Measurements from ENCODE around the gene TRAK1.

TRAK1 gene

DNA sequence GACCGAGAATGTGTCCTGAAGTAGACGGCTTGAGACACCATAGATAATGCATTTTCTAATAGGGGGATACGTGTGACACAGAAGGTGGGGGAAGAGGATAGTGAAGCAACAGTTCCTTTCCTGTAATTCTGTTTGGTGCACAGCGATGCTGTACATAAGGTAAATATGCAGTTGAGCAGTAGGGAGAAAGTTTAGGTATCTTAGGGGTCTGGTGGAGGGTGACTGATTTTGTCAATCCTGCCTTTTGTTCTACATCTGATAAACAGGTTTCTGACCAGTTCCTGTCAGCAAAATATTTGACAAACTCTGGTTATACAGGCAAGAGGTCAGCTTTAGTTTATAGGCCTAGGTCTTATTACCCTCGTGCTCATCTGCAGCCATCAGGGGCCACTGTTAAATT lies 71.3 kb downstream of the TRAK1 start:
- H3K27ac ChIP-seq, result peak overlapping the region; percentile 21

DNA sequence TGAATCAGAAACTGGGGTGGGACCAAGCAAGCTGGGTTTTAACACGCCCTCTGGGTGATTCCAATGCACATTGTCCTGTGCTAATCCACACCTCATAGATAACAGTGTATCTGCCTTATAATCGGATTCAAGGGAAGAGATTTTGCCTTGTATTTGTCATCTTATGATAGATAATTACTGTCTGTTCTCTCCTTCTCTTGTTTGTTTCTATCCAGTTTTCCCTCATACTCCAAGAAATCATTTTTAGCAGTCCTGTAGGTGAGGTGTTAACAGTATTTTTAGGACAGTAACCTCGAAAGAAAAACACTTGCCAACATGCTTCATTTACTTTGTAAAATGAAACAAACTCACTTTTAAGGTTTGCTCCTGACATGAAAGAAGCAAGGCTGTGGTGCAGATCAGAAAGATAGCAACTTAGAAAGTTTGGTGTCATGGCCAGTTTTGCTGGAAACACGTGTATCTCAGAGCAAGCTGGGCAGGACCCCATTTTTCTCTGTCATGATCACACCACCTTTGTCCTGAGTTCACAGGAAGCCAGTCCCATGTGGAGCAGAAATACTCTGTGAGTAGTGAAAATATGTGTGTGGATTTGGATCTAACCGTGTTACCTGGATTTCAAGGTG lies 72.6 kb downstream of the TRAK1 start:
- no peak overlapping the region for H3K27ac ChIP-seq
- no peak for TF ChIP-seq CTCF (conservative IDR thresholded peaks at IDR 0.05)

More for the DNA sequence above, 71.3 kb downstream of the TRAK1 start:
- TF ChIP-seq CTCF (conservative IDR thresholded peaks at IDR 0.05), result no peak

DNA sequence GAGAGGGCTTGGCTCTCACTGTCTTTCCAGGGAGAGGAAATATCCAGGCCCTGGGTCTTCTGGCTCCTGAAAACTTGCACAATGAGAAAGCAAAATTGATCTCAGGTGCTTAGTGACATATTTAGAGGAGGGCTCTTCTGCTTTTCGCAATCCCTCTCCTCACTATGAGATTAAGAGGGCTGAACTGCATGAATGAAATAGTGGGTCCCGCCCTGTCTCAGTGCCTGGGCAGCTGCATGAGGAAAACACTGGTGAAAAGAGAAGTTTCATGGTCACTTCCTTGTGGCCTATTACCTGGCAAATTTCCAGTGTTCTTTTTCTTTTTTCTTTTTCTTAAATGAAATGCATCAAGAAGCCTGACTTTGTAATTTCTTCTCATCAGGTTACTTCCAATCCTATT lies 73.5 kb downstream of the TRAK1 start:
- H3K27ac ChIP-seq, result no peak overlapping the region
- no peak for TF ChIP-seq CTCF (conservative IDR thresholded peaks at IDR 0.05)

- TF ChIP-seq CTCF (conservative IDR thresholded peaks at IDR 0.05), result no peak
- no peak overlapping the region for H3K27ac ChIP-seq
These were observed 74.1 kb downstream of the TRAK1 start for GRCh38 chr3:42165211-42165610.

GRCh38 chr3:42166214-42166613 lies 75.1 kb downstream of the TRAK1 start:
- no peak for TF ChIP-seq CTCF (conservative IDR thresholded peaks at IDR 0.05)
- H3K27ac ChIP-seq, result no peak overlapping the region

DNA sequence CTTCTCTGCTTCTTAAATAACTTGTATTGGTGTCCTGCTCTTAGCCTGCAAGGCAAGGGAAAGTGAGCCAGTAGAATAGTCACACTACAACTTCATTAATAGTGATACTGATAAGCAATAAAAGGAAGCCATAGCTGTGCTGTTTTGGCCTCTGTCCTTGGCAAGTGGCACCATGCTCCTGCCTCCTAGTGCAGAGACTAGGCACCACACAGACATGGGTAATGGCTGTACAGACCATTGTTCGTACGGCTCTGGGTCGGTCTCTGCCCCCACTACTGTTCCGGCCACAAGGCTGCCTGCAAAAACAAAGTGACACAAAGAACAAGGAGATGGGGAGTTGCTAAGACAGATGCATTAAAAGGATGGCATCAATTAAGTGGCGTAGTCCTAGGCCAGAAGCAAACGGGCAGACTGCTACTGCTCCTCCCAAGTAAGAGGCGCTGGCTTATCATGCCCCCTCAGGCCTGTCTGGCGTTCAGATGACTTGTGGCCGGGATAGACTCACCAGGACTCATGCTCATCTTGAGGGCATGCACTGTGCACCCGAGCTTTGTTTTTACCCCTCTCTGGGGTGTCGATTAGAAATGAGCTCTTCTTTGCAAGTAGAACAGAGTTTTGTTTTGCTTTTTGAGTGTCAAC lies 75.6 kb downstream of the TRAK1 start:
- no peak overlapping the region for H3K27ac ChIP-seq
- TF ChIP-seq CTCF (conservative IDR thresholded peaks at IDR 0.05), result no peak

- no peak for TF ChIP-seq CTCF (conservative IDR thresholded peaks at IDR 0.05)
- no peak overlapping the region for H3K27ac ChIP-seq
These were observed 78.5 kb downstream of the TRAK1 start for GRCh38 chr3:42169579-42170120.

Data from VCaP (cell line).